AG04450 (cell line): ENCODE results near the gene GFOD2. TPM values are rescaled to one million over a fixed set of nuclear protein-coding genes. Genes with fewer than 3 reads are reported as not detected.

Source experiments
- CTCF ChIA-PET: fragments of 300-600, 350-600 bp; formaldehyde crosslinking; extraction: SDS; loops from one replicate; lab custom pipeline; 2022; ENCODE audit warnings: antibody characterized with exemption, inconsistent platforms; lab: Charles Lee
- POLR2A ChIA-PET: fragments of 350-600 bp; formaldehyde crosslinking; extraction: SDS; loops from one replicate; lab custom pipeline; 2021; ENCODE audit warnings: antibody characterized with exemption, inconsistent platforms; lab: Yijun Ruan, JAX
- DNase-seq: peaks from one replicate; pipeline ENCODE4 v3.0.0-alpha.2; 2011; ENCODE audit warnings: low read depth, low spot score
- H3K27ac ChIP-seq: one replicate; pipeline ENCODE4 v1.5.1; 2012; ENCODE audit warnings: low read depth, low read length, control low read depth
- H3K27me3 ChIP-seq: one replicate; pipeline ENCODE4 v1.6.0; 2012; ENCODE audit warnings: low read length; ENCODE audit not compliant: control insufficient read depth, insufficient read depth
- H3K4me3 ChIP-seq: 2 replicates; pipeline ENCODE4 v1.5.1; 2011; ENCODE audit warnings: mild to moderate bottlenecking, low read depth, low read length, control low read depth
- H3K9me3 ChIP-seq: 2 replicates; pipeline ENCODE4 v1.5.1; 2012; ENCODE audit warnings: low read length; ENCODE audit not compliant: control insufficient read depth, insufficient read depth
- polyA plus RNA-seq: library from polyadenylated mRNA; depleted of rRNA; stranded (reverse); fragments of >200 nt; gene quantifications from 2 replicates; pipeline ENCODE4 v1.2.3, GENCODE V29; 2011
- TF ChIP-seq, protein P1 (sequence below): IDR thresholded peaks from 2 replicates; pipeline ENCODE4 v1.5.1; 2011; ENCODE audit warnings: low read depth, low read length, control low read depth, inconsistent platforms

GFOD2 gene
- polyA plus RNA-seq, 1 experiment, result 11.1 TPM

GRCh38 chr16:67763066-67763465, 44.0 kb upstream of the GFOD2 start:
- Histone ChIP-seq H3K4me3 (no peak overlapping the region), H3K27me3 (no peaks in the 10 kb centered on the region), H3K27ac (no peak overlapping the region), H3K9me3 (no peaks in the 10 kb centered on the region)
- no peak for DNase-seq
- POLR2A ChIA-PET, result no interaction called here
- CTCF ChIA-PET, result no interaction called here
- TF ChIP-seq, protein P1, sequence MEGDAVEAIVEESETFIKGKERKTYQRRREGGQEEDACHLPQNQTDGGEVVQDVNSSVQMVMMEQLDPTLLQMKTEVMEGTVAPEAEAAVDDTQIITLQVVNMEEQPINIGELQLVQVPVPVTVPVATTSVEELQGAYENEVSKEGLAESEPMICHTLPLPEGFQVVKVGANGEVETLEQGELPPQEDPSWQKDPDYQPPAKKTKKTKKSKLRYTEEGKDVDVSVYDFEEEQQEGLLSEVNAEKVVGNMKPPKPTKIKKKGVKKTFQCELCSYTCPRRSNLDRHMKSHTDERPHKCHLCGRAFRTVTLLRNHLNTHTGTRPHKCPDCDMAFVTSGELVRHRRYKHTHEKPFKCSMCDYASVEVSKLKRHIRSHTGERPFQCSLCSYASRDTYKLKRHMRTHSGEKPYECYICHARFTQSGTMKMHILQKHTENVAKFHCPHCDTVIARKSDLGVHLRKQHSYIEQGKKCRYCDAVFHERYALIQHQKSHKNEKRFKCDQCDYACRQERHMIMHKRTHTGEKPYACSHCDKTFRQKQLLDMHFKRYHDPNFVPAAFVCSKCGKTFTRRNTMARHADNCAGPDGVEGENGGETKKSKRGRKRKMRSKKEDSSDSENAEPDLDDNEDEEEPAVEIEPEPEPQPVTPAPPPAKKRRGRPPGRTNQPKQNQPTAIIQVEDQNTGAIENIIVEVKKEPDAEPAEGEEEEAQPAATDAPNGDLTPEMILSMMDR, result no peak

GRCh38 chr16:67762385-67762784, 43.3 kb upstream of the GFOD2 start:
- H3K9me3 ChIP-seq, result no peaks in the 10 kb centered on the region
- DNase-seq, result no peak
- TF ChIP-seq, protein P1, result no peak
- CTCF ChIA-PET, result no interaction called here
- no peak overlapping the region for H3K4me3 ChIP-seq
- no peak overlapping the region for H3K27ac ChIP-seq
- POLR2A ChIA-PET, result no interaction called here
- H3K27me3 ChIP-seq, result no peaks in the 10 kb centered on the region

- ChIA-PET POLR2A (no interaction called here), CTCF (no interaction called here)
These were observed 42.8 kb upstream of the GFOD2 start for GRCh38 chr16:67761924-67762323.

DNA sequence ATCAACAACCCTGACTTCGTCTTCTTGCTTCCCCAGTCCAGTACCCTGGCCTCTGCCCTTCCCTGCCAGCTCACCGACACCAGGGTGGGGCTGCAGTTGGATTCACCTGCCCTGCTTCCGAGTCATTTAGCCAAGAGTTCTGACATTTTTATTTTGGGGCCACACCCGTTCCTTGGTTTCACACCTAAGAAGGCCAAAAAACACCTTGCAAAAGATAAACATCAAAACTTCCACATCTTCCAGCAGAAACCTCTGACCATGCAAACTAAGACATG, 41.8 kb upstream of the GFOD2 start:
- CTCF ChIA-PET, result interaction anchor here (1.2 kb wide), 1 partner anchor 56 kb away, joined by 3 read pairs; no protein-coding TSS in a partner anchor
- Histone ChIP-seq H3K9me3 (no peaks in the 10 kb centered on the region), H3K27ac (no peak overlapping the region), H3K27me3 (no peaks in the 10 kb centered on the region), H3K4me3 (no peak overlapping the region)
- TF ChIP-seq, protein P1, result no peak
- no peak for DNase-seq
- POLR2A ChIA-PET, result no interaction called here

More at GRCh38 chr16:67761924-67762323, 42.8 kb upstream of the GFOD2 start:
- H3K27me3 ChIP-seq, result no peaks in the 10 kb centered on the region
- no peak for DNase-seq
- no peak overlapping the region for H3K4me3 ChIP-seq
- H3K27ac ChIP-seq, result no peak overlapping the region
- TF ChIP-seq, protein P1, result no peak
- H3K9me3 ChIP-seq, result no peaks in the 10 kb centered on the region

- Histone ChIP-seq H3K27ac (no peak overlapping the region), H3K9me3 (no peaks in the 10 kb centered on the region), H3K4me3 (no peak overlapping the region), H3K27me3 (no peaks in the 10 kb centered on the region)
- ChIA-PET POLR2A (no interaction called here), CTCF (interaction anchor here (1.2 kb wide), 1 partner anchor 56 kb away, joined by 3 read pairs; no protein-coding TSS in a partner anchor)
- TF ChIP-seq, protein P1, result no peak
- no peak for DNase-seq
These were observed 41.3 kb upstream of the GFOD2 start for GRCh38 chr16:67760206-67760955.
